ENCODE data around the gene TBC1D2.

TBC1D2 gene

DNA sequence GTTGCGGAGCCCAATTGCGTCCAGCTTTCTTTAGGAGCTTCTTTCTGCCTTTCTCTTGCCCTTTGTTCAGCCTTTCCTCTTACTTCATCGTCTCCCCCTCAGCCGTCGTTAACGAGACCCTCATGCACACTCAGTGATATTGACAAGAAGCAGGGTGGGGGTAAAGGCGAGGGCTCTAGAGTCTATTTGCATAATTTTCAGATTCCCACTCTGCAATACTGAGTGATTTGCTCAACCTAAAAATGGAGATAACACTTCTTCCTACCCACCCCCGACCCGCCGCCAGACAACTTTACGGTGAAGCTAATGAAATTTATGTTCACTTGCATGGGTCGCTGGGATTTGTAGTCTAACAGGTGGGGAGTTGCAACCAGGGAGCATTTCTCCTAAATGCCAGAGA is 1.3 kb upstream of the TBC1D2 start:
- Mint-ChIP-seq H3K4me3 (peak overlapping the region; percentile 87 to 91 (median 88)), H3K27me3 (ENCODE audit: low read depth) (peaks cover 22% of the 10 kb centered on the region), H3K4me1 (peaks cover 6% of the 10 kb centered on the region), H3K36me3 (ENCODE audit: low read depth) (no peaks in the 10 kb centered on the region), H3K27ac (peak overlapping the region; percentile 90 to 95 (median 92)), H3K9me3 (no peaks in the 10 kb centered on the region)
- TF ChIP-seq, protein P1, sequence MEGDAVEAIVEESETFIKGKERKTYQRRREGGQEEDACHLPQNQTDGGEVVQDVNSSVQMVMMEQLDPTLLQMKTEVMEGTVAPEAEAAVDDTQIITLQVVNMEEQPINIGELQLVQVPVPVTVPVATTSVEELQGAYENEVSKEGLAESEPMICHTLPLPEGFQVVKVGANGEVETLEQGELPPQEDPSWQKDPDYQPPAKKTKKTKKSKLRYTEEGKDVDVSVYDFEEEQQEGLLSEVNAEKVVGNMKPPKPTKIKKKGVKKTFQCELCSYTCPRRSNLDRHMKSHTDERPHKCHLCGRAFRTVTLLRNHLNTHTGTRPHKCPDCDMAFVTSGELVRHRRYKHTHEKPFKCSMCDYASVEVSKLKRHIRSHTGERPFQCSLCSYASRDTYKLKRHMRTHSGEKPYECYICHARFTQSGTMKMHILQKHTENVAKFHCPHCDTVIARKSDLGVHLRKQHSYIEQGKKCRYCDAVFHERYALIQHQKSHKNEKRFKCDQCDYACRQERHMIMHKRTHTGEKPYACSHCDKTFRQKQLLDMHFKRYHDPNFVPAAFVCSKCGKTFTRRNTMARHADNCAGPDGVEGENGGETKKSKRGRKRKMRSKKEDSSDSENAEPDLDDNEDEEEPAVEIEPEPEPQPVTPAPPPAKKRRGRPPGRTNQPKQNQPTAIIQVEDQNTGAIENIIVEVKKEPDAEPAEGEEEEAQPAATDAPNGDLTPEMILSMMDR (IDR thresholded peaks at IDR 0.05; ENCODE audit: unreplicated experiment in 3 of 3), result no peak

DNA sequence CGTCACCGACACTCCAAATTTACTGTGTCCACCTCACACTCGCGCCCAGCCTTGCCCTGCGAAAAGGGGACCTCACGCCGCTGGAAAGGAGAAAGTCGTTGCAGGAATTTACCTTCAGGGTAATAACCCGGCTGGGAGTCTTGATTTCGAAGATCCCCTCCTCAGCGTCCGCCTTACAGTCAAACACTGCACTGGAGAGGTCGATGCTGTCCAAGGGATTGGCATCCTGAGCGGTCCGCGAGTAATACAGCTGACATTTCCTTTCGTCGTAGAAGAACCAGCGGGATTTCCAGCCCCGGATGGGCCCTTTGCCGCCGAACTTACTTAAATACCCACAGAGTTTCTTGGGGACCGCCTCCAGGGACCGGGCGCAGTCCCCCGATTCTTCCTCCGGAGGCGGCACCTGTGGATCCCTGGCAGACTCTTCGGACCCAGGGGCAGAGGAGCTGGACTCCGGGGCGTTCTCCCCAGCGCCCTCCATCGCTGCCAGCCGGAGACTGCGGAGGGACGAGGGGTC is 330 bp downstream of the TBC1D2 start:
- Mint-ChIP-seq H3K4me1 (peaks cover 6% of the 10 kb centered on the region), H3K36me3 (ENCODE audit: low read depth) (no peaks in the 10 kb centered on the region), H3K27me3 (ENCODE audit: low read depth) (peaks cover 22% of the 10 kb centered on the region), H3K4me3 (peak overlapping the region; percentile 87 to 91 (median 88)), H3K9me3 (no peaks in the 10 kb centered on the region), H3K27ac (peak overlapping the region in 2 of 3 experiments; percentile 51 to 65)
- TF ChIP-seq, protein P1 (IDR thresholded peaks at IDR 0.05; ENCODE audit: unreplicated experiment in 3 of 3), result no peak

DNA sequence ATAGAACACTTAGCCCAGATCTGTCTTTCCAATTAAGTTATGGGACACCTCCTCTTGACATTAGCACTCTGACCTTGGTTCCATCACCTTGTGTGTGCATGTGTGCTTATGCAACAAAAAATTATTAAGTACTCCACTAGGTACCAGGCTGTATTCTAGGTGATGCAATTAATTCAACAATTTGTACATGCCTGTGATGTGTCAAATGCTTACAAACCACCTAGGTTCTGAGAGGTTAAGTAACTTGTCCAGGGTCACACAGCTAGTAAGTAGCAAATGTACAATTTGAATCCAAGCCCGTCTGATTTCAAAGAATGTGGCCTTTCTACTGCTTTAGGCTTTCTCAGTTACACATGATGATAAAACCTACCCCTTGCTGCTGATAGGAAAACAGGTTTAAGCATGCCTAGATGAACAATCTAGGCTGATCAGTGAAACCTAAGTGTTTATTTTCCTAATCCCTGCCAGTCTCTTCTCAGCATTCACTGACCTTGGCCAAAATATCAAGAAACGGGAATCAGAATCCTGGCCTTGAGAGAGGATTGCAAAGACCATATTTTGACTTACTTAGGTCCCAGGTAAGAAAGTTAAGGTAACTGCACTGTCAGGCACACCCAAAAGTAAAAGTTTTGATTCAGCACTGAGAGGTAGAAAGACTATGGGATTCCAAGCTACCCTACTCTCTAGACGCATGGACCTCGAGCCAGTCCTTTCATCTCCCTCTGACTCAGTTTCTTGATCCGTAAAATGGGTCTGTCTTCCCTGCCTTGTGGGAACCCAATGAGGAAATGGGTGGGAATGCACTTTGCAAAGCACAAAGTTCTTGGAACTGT is 1.0 kb downstream of the TBC1D2 start:
- peaks cover 22% of the 10 kb centered on the region for H3K27me3 Mint-ChIP-seq (ENCODE audit: low read depth)
- peak overlapping the region in 2 of 3 experiments; percentile 51 to 65 for H3K27ac Mint-ChIP-seq
- peak overlapping the region; percentile 87 to 91 (median 88) for H3K4me3 Mint-ChIP-seq
- H3K36me3 Mint-ChIP-seq (ENCODE audit: low read depth), result no peaks in the 10 kb centered on the region
- H3K4me1 Mint-ChIP-seq, result peaks cover 6% of the 10 kb centered on the region
- no peaks in the 10 kb centered on the region for H3K9me3 Mint-ChIP-seq
- TF ChIP-seq, protein P1 (IDR thresholded peaks at IDR 0.05; ENCODE audit: unreplicated experiment in 3 of 3), result no peak

DNA sequence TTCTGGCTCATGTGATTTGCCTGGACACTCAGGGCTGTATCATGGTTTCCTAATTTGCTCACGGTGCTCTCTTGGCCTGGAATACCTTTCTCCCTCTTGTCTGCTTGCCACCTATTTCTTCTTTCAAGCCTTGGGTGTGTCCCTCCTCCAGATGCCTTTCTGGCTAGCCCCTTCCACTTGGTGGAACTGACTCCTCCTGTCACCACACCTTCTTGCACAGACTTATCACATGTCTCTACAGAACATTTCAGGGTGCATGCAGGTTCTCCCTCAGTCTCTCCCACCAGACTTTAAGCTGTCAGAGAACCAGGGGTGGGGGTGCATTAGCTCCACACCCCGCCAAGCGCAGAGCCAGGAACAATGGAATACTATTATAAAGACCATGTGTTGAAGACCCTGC is 1.9 kb downstream of the TBC1D2 start:
- no peaks in the 10 kb centered on the region for H3K36me3 Mint-ChIP-seq (ENCODE audit: low read depth)
- H3K9me3 Mint-ChIP-seq, result no peaks in the 10 kb centered on the region
- TF ChIP-seq, protein P1 (IDR thresholded peaks at IDR 0.05; ENCODE audit: unreplicated experiment in 3 of 3), result no peak
- no peak overlapping the region for H3K27ac Mint-ChIP-seq
- peaks cover 6% of the 10 kb centered on the region for H3K4me1 Mint-ChIP-seq
- peak overlapping the region; percentile 13 to 68 (median 50) for H3K4me3 Mint-ChIP-seq
- peaks cover 22% of the 10 kb centered on the region for H3K27me3 Mint-ChIP-seq (ENCODE audit: low read depth)

DNA sequence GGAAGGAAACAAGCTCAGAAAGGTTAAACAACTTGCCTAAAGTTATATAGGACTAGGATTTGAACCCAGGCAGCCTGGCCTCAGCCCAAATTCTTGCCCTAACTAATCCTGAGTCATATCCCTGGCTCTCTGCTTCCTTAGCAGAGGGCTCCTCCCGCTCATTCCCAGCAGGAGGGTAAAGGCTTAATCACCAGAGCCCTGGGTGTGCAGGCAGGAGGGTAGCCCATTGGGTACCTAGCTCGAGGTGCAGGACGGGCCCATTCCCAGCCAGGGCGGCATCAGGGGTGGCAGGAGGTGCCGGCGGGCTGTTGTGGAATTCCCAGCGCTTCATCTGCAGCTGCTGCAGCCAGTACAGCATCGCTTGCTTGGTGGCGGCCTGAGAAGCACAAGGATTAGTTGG is 3.9 kb downstream of the TBC1D2 start:
- TF ChIP-seq, protein P1 (IDR thresholded peaks at IDR 0.05; ENCODE audit: unreplicated experiment in 3 of 3), result no peak
- Mint-ChIP-seq H3K27me3 (ENCODE audit: low read depth) (peaks cover 22% of the 10 kb centered on the region), H3K4me3 (no peak overlapping the region), H3K27ac (no peak overlapping the region), H3K36me3 (ENCODE audit: low read depth) (no peaks in the 10 kb centered on the region), H3K4me1 (peaks cover 2% of the 10 kb centered on the region), H3K9me3 (no peaks in the 10 kb centered on the region)

Measured in nephron (organoid).